Body of pancreas (tissue), 4 donors: ENCODE measurements around the gene FGF14. TPM values are rescaled to one million over a fixed set of nuclear protein-coding genes. Genes with fewer than 3 reads are reported as not detected.

Experiments
- ATAC-seq: fragments of 150-250 bp; one replicate; pipeline ENCODE4 v1.9.1; 2016
- DNase-seq, 4 donors: peaks; one replicate each; pipeline ENCODE4 v3.0.0-alpha.2; 2019
- H3K27ac ChIP-seq, 4 donors: fragments of 200-600 bp; sonication (generic); 1 replicate in 3 of 4; 2 replicates in 1 of 4; pipeline versions ENCODE4 v1.5.1 to v1.6.1; 2016 to 2019; ENCODE audit warnings: mild to moderate bottlenecking in 1 of 4, mixed read lengths in 1 of 4, moderate library complexity in 1 of 4
- H3K27me3 ChIP-seq, 2 donors: fragments of 200-600 bp; sonication (generic); one replicate each; pipeline ENCODE4 v1.6.0; 2016; ENCODE audit warnings: mild to moderate bottlenecking in 1 of 2
- H3K36me3 ChIP-seq, 2 donors: fragments of 200-600 bp; sonication (generic); replicated peaks in 1 of 2; 2 replicates each; pipeline ENCODE4 v1.5.1; 2016; ENCODE audit warnings: low read depth in 2 of 2; ENCODE audit not compliant: insufficient read depth in 1 of 2
- H3K4me1 ChIP-seq: fragments of 200-600 bp; sonication (generic); one replicate; pipeline ENCODE4 v1.6.0; 2016
- H3K4me3 ChIP-seq, 2 donors: fragments of 200-600 bp; sonication (generic); 1 replicate in 1 of 2; 2 replicates in 1 of 2; pipeline ENCODE4 v1.5.1; 2016 to 2019
- H3K9me3 ChIP-seq, 3 donors: fragments of 200-600 bp; sonication (generic); 1 replicate in 2 of 3; 2 replicates in 1 of 3; pipeline ENCODE4 v1.5.1; 2016
- CTCF ChIP-seq, 7 experiments: fragments of 450-650 bp in 4 of 7; fragments of 200-600 bp in 3 of 7; sonication (generic) in 3 of 7; IDR thresholded peaks; one replicate each; pipeline ENCODE4 v1.5.1; 2016 to 2019; ENCODE audit warnings: antibody characterized with exemption in 7 of 7
- POLR2A ChIP-seq, 3 donors: fragments of 450-650 bp; IDR thresholded peaks; one replicate each; pipeline ENCODE4 v1.6.1; 2016; ENCODE audit warnings: antibody characterized with exemption in 3 of 3, mild to moderate bottlenecking in 2 of 3
- WGBS, 2 donors: methylation state at CpG; one replicate each; pipeline ENCODE4 v1.1.5; 2017; 5-methylcytosine and 5-hydroxymethylcytosine counted together
- intact Hi-C: fragments of 100-400 bp; cut with DNase I; formaldehyde crosslinking; loops from one replicate; pipeline ENCODE4 v1.15.1; 2023
- total RNA-seq, 2 donors: library from RNA; depleted of rRNA; stranded (reverse); fragments of >200 nt; gene quantifications; one replicate each; pipeline ENCODE4 v1.1.0, GENCODE V29; 2016

The FGF14 gene
- total RNA-seq, 2 donors from 2014 or later = under 0.01 to 0.52 TPM

DNA sequence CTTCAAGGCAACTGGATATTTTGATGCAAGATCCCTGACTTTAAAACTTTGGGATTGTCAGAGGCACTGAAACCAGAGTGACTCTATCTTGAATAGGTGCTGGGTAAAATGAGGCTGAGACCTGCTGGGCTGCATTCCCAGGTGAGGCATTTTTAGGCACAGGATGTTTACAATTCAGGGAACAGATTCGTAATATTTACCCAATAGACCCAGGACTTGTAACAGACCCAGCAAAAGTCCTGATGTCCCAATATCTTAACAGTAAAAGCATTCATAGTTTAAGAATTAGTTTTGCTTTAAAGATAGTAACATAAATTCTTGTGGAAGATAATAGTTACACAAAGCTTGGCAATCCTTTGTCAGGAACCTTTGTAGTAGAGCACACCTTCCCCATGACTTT is 166.2 kb downstream of the FGF14 start:
- TF ChIP-seq CTCF (IDR thresholded peaks at IDR 0.05) (no peak), POLR2A (IDR thresholded peaks at IDR 0.05) (no peak)

GRCh38 chr13:102234618-102235017 is 167.2 kb downstream of the FGF14 start:
- no peak for DNase-seq
- H3K27ac ChIP-seq = no peak overlapping the region

More for the DNA sequence above, 166.2 kb downstream of the FGF14 start:
- no peak overlapping the region for H3K4me3 ChIP-seq
- no peak for ATAC-seq
- WGBS, 2 donors = 15 to 29% methylated on average over 1 of the region's 1 CpG
- no peak for DNase-seq
- no peak overlapping the region for H3K27ac ChIP-seq
- intact Hi-C loops = no loop called here
- H3K36me3 ChIP-seq = no peaks in the 10 kb centered on the region
- no peaks in the 10 kb centered on the region for H3K27me3 ChIP-seq
- no peaks in the 10 kb centered on the region for H3K4me1 ChIP-seq
- no peaks in the 10 kb centered on the region for H3K9me3 ChIP-seq

GRCh38 chr13:102233566-102234208 is 168.2 kb downstream of the FGF14 start:
- Histone ChIP-seq H3K4me1 (no peaks in the 10 kb centered on the region), H3K27ac (no peak overlapping the region), H3K27me3 (no peaks in the 10 kb centered on the region), H3K4me3 (no peak overlapping the region), H3K36me3 (no peaks in the 10 kb centered on the region), H3K9me3 (no peaks in the 10 kb centered on the region)
- DNase-seq (no peak), ATAC-seq (no peak)
- WGBS, 2 donors = 41 to 52% methylated on average over 3 of the region's 3 CpGs
- intact Hi-C loops = no loop called here
- no peak for TF ChIP-seq CTCF (IDR thresholded peaks at IDR 0.05)
- TF ChIP-seq POLR2A (IDR thresholded peaks at IDR 0.05) = no peak

More at GRCh38 chr13:102234618-102235017, 167.2 kb downstream of the FGF14 start:
- Histone ChIP-seq H3K4me3 (no peak overlapping the region), H3K36me3 (no peaks in the 10 kb centered on the region), H3K27me3 (no peaks in the 10 kb centered on the region), H3K4me1 (no peaks in the 10 kb centered on the region), H3K9me3 (no peaks in the 10 kb centered on the region)
- 72 to 75% methylated on average over 2 of the region's 2 CpGs for WGBS, 2 donors
- no peak for ATAC-seq
- TF ChIP-seq CTCF (IDR thresholded peaks at IDR 0.05) (no peak), POLR2A (IDR thresholded peaks at IDR 0.05) (no peak)
- intact Hi-C loops = no loop called here

DNA sequence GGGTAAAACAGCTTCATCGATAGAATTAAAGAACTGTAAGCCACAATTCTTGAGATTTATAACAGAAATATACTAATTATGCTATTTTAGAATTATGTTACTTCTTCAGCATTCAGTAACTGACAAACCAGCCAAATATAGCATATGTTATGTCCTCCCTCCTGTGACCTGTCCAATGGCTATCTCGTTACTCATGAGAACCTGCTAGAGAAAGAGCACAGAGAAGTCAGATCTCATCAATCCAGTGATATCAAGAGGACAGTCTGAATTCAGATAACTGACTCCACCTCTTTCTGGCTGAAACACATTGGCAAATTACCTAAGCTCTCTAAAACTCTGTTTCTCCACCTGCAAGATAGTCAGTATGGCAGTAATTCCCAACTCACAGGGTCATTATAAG is 170.4 kb downstream of the FGF14 start:
- no peak overlapping the region for H3K27ac ChIP-seq
- no peak for ATAC-seq
- no peaks in the 10 kb centered on the region for H3K4me1 ChIP-seq
- 41 to 42% methylated on average over 2 of the region's 2 CpGs for WGBS, 2 donors
- H3K9me3 ChIP-seq = no peaks in the 10 kb centered on the region
- no peaks in the 10 kb centered on the region for H3K36me3 ChIP-seq
- intact Hi-C loops = no loop called here
- H3K4me3 ChIP-seq = no peak overlapping the region
- DNase-seq = no peak
- TF ChIP-seq CTCF (IDR thresholded peaks at IDR 0.05) = no peak
- H3K27me3 ChIP-seq = no peaks in the 10 kb centered on the region

- no peaks in the 10 kb centered on the region for H3K27me3 ChIP-seq
- ATAC-seq (no peak), DNase-seq (no peak)
- no peak overlapping the region for H3K4me3 ChIP-seq
- TF ChIP-seq CTCF (IDR thresholded peaks at IDR 0.05) = no peak
- TF ChIP-seq POLR2A (IDR thresholded peaks at IDR 0.05) = no peak
- intact Hi-C loops = no loop called here
- WGBS, 2 donors = 55 to 58% methylated on average over 6 of the region's 6 CpGs
- no peaks in the 10 kb centered on the region for H3K4me1 ChIP-seq
- H3K9me3 ChIP-seq = no peaks in the 10 kb centered on the region
- H3K36me3 ChIP-seq = no peaks in the 10 kb centered on the region
- no peak overlapping the region for H3K27ac ChIP-seq
Observed at GRCh38 chr13:102227741-102228140, 174.1 kb downstream of the FGF14 start.
